Measurements from ENCODE around the gene ARID2. TPM values are rescaled to one million over a fixed set of nuclear protein-coding genes. Genes with fewer than 3 reads are reported as not detected.

Gene ARID2
- total RNA-seq, 6 donors from 2014 or later, result 19.4 to 48.5 (median 27.0) TPM

DNA sequence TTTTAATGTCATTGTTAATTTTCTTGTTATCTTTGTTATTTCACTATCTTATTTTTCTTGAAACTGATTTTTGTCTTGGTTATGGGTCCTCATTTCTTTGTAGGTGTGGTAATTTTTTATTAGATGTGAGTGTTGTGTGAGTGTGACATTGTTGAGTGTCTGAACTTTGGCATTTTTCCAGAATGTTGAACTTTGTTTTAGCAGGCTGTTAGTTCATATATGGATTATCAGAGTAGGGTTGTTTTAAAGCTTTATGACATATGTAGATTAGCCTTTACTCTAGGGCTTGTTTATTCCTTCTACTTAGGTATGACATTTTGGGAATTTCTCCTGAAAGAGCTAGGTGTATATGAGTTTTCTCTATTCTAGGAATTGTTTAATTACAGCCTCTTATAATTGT is 103.9 kb downstream of the ARID2 start:
- no peak for ATAC-seq (ENCODE audit: low FRiP score in 2 of 2)

GRCh38 chr12:45834809-45835208 is 105.3 kb downstream of the ARID2 start:
- peaks cover 2 to 42% (median 9%) of the 10 kb centered on the region in 4 donors for H3K36me3 ChIP-seq
- no peak for ATAC-seq (ENCODE audit: low FRiP score in 2 of 2)
- H3K27ac ChIP-seq, result no peak overlapping the region
- DNase-seq, result no peak
- no peaks in the 10 kb centered on the region for H3K9me3 ChIP-seq
- no peaks in the 10 kb centered on the region for H3K4me1 ChIP-seq
- H3K4me3 ChIP-seq, result no peak overlapping the region
- TF ChIP-seq, protein P1, sequence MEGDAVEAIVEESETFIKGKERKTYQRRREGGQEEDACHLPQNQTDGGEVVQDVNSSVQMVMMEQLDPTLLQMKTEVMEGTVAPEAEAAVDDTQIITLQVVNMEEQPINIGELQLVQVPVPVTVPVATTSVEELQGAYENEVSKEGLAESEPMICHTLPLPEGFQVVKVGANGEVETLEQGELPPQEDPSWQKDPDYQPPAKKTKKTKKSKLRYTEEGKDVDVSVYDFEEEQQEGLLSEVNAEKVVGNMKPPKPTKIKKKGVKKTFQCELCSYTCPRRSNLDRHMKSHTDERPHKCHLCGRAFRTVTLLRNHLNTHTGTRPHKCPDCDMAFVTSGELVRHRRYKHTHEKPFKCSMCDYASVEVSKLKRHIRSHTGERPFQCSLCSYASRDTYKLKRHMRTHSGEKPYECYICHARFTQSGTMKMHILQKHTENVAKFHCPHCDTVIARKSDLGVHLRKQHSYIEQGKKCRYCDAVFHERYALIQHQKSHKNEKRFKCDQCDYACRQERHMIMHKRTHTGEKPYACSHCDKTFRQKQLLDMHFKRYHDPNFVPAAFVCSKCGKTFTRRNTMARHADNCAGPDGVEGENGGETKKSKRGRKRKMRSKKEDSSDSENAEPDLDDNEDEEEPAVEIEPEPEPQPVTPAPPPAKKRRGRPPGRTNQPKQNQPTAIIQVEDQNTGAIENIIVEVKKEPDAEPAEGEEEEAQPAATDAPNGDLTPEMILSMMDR (IDR thresholded peaks at IDR 0.05), result no peak
- TF ChIP-seq EP300 (IDR thresholded peaks at IDR 0.05) (no peak), POLR2AphosphoS5 (IDR thresholded peaks at IDR 0.05) (no peak), POLR2A (IDR thresholded peaks at IDR 0.05) (no peak)
- H3K27me3 ChIP-seq, result no peaks in the 10 kb centered on the region
- 91 to 100% methylated on average over 1 of the region's 1 CpG for WGBS, 2 donors

More for the DNA sequence above, 103.9 kb downstream of the ARID2 start:
- DNase-seq, result no peak
- Histone ChIP-seq H3K9me3 (no peaks in the 10 kb centered on the region), H3K27me3 (no peaks in the 10 kb centered on the region), H3K4me1 (no peaks in the 10 kb centered on the region), H3K27ac (no peak overlapping the region), H3K36me3 (peaks cover 0 to 29% (median 4%) of the 10 kb centered on the region in 4 donors), H3K4me3 (no peak overlapping the region)
- TF ChIP-seq, protein P1 (IDR thresholded peaks at IDR 0.05), result no peak
- TF ChIP-seq POLR2A (IDR thresholded peaks at IDR 0.05) (no peak), POLR2AphosphoS5 (IDR thresholded peaks at IDR 0.05) (no peak), EP300 (IDR thresholded peaks at IDR 0.05) (no peak)

GRCh38 chr12:45839917-45840316 is 110.4 kb downstream of the ARID2 start:
- DNase-seq, result no peak
- Histone ChIP-seq H3K4me1 (no peaks in the 10 kb centered on the region), H3K36me3 (peaks cover 5 to 66% (median 10%) of the 10 kb centered on the region in 4 donors), H3K4me3 (no peak overlapping the region), H3K9me3 (no peaks in the 10 kb centered on the region), H3K27ac (no peak overlapping the region), H3K27me3 (no peaks in the 10 kb centered on the region)
- ATAC-seq (ENCODE audit: low FRiP score in 2 of 2), result no peak
- TF ChIP-seq EP300 (IDR thresholded peaks at IDR 0.05) (no peak), POLR2AphosphoS5 (IDR thresholded peaks at IDR 0.05) (no peak), POLR2A (IDR thresholded peaks at IDR 0.05) (no peak)
- TF ChIP-seq, protein P1 (IDR thresholded peaks at IDR 0.05), result no peak
- WGBS, 2 donors, result 97 to 100% methylated on average over 1 of the region's 1 CpG

- no peak overlapping the region for H3K27ac ChIP-seq
- no peaks in the 10 kb centered on the region for H3K9me3 ChIP-seq
- peaks cover 13 to 52% (median 28%) of the 10 kb centered on the region in 4 donors for H3K36me3 ChIP-seq
- TF ChIP-seq, protein P1 (IDR thresholded peaks at IDR 0.05), result no peak
- no peak for TF ChIP-seq POLR2AphosphoS5 (IDR thresholded peaks at IDR 0.05)
- no peak for TF ChIP-seq EP300 (IDR thresholded peaks at IDR 0.05)
- TF ChIP-seq POLR2A (IDR thresholded peaks at IDR 0.05), result no peak
- no peaks in the 10 kb centered on the region for H3K4me1 ChIP-seq
- DNase-seq (no peak), ATAC-seq (ENCODE audit: low FRiP score in 2 of 2) (no peak)
- H3K4me3 ChIP-seq, result no peak overlapping the region
- H3K27me3 ChIP-seq, result no peaks in the 10 kb centered on the region
- WGBS, 2 donors, result 77 to 86% methylated on average over 3 of the region's 3 CpGs
Measured at GRCh38 chr12:45849289-45849688, 119.8 kb downstream of the ARID2 start.

GRCh38 chr12:45850302-45850701 is 120.8 kb downstream of the ARID2 start:
- H3K27me3 ChIP-seq, result no peaks in the 10 kb centered on the region
- peaks cover 13 to 51% (median 28%) of the 10 kb centered on the region in 4 donors for H3K36me3 ChIP-seq
- H3K4me1 ChIP-seq, result no peaks in the 10 kb centered on the region
- ATAC-seq (ENCODE audit: low FRiP score in 2 of 2) (no peak), DNase-seq (no peak)
- H3K9me3 ChIP-seq, result no peaks in the 10 kb centered on the region
- no peak overlapping the region for H3K4me3 ChIP-seq
- no peak overlapping the region for H3K27ac ChIP-seq
- TF ChIP-seq, protein P1 (IDR thresholded peaks at IDR 0.05), result no peak
- TF ChIP-seq POLR2AphosphoS5 (IDR thresholded peaks at IDR 0.05), result no peak
- no peak for TF ChIP-seq POLR2A (IDR thresholded peaks at IDR 0.05)
- no peak for TF ChIP-seq EP300 (IDR thresholded peaks at IDR 0.05)
